ENCODE measurements around the gene CD86.

The CD86 gene

DNA sequence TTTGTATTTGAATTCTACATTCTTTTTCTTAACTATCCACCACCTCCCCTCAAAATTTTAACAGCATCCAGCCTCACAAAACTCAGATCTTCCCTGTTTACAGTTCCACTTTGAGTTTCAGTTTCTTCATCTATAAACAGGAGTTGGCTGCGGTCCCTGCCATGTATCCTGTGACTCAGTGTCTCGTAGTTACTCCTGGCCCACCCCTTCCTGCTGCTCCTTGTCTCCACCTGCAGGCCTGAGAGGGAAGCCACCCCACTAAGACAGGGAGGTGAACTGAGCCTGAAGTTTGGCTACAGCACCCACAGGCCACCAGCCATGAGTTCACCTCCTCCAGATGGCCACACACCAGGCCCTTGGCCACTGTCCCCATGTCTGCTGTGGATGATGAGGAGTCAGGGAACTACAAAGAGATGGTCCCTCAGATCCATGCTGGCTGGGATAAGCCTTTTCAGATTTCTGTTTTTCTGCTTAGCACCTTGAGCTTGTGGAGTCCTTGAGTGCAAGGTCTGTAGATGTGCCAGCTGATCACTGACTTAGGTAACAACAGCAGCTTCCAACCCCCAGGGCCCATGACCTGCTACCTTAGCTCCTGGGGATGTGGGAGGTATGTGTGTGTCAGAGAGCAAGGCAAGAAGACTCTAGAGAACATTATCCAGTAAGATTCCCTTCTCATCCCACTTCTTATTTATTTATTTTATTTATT lies 37.5 kb downstream of the CD86 start:
- no peak for DNase-seq (ENCODE audit: low read depth)

DNA sequence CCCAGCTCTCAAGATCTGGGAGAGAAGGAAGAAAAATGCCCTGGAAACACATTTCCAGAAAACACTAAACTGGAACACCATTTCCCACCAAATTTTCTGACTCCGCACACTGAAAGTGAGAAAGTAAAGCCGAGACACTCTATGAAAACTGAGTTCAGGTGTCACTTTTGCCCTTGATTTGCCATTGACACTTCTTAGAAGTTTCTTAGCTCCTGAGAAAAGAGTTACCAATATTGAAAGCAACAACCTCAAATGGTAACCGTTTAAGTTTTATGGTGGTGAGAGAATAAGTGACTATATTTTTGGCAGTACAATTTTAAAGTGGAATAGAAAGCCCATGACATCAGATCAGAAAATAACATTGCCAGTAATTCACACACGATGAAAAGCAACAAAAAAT lies 39.0 kb downstream of the CD86 start:
- DNase-seq (ENCODE audit: low read depth): no peak

DNA sequence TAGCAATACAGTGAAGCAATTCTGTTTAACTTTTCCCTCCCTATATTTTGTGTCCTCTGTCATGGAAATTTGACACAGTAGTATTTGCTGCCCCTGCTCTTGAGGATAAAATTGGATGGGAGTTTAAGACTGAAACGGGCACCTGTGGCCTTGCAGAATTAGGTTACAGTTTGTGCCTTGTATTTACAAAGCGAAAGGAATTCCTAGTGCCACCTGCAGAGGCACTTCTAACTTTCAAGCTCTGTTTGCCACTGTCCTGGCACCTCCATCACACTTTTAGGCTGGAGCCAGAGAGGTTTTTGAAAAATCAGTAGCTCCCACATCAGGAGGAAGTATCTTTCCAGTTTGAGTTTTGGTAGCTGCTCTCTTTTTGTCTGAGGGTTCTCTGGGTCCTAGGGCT lies 39.5 kb downstream of the CD86 start:
- DNase-seq (ENCODE audit: low read depth): no peak

DNA sequence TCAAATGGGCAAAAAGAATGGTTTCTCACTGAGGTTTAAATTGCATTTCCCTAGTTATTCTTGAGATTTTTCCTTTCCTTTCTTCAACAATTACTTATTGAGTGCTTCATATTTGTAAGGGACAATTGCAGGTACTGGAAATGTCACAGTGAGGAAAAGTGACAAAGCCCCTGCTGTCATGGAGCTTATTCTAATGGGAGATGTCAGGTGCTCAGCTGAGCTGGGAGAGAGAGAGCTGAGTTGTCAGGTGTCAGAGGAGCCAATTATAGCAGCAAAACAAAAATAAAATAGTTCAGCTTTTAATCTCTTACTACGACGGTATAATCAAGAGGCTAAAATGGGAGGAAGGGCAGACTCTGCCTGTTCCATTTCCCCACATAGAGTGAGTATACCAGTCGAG lies 42.0 kb downstream of the CD86 start:
- no peak for DNase-seq (ENCODE audit: low read depth)

DNA sequence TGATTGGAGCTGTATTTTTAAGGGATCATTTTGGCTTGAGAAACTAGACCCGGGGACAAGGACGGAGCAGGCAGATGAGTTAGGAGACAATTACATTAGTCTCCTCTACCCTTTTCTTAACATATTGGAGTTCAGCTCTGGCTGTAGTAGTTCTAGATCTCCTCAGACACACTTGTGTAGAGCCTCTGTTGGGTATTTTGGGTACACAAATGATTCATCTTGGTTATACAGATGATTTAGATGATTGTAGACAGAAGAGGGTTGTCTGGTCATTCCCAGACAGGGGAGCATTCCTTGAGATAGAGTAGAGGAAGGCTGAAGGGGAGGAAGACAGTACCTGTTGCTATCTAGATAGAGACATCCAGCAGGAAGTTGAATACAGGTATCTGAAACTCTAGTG lies 43.4 kb downstream of the CD86 start:
- DNase-seq (ENCODE audit: low read depth): no peak

DNA sequence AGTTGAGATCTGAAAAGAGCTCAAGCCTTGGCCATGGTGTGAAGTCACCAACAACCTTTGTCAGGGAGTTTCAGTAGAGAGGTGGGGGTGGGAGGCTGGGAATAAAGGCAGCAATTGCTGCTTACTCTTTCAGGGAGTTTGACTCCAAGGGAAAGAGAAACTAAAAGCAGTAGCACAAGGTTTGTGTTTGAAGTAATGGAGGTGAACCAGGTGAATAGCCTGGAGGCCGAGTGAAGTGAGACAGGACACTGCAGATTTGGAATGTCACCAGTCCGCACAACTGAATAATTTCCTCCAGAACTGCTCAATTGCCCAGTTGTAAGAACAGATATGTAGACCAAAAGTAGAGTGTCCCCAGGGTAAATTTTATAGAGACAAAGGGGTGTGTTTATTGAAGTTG lies 44.1 kb downstream of the CD86 start:
- DNase-seq (ENCODE audit: low read depth): no peak

DNA sequence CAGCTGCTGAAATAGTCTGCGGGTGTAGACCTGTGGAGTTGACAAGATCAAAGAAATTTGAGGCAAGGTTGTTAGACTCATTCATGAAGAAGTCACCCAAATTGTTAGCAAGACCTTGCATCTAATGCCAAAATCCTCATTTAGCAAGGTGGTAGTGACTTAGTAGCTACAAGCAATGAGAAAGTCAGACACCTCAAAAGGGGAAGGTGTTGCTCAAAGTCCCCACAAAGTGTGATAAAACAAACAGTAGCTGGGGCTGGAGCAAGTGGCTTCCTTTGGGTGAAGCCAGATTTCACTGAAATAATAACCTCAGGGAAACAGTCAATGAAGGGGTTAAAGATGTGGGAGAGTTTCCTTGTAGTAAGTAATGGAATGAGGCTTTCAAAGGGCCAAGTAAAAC lies 44.9 kb downstream of the CD86 start:
- DNase-seq (ENCODE audit: low read depth): no peak

DNA sequence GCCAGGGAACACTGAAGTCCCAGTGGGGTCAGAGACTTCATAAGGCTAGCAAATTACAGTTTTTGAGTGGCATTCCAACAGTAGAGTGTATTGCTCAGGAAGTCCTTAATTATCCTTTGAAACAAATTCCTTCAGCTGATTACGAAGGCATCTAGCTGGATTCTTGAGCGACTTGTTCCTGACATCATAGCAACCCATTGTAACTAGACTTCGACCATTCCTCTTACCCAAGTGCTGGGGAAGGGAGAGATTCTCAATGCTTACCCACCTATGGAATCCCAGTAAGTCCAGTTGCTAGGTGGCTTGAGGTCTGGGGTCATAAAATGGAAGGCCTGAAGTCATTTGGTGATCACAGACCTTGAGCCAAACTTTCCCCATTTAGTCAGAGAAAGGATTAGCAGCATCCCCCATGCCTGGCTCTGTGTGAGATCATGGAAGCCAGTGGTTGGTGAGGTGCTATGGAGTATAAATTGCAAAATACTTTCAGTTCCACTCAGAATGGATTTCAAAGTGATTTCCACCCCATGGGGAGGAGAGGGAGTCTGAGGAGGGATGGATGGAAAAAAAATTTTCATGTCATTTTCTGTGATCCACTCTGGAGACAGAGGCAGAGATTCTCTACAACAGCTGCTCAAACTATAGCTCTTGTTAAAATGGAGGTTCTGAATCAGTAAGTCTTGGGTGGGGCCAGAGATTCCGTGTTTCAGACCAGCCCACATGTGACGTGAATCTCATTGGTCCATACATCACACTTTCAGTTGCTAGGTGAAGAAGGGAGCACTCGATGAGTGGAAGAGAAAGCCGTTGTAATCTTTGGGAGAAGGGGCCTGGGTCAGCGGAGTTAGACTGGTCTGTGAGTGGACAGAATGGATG lies 45.7 kb downstream of the CD86 start:
- DNase-seq (ENCODE audit: low read depth): no peak

DNA sequence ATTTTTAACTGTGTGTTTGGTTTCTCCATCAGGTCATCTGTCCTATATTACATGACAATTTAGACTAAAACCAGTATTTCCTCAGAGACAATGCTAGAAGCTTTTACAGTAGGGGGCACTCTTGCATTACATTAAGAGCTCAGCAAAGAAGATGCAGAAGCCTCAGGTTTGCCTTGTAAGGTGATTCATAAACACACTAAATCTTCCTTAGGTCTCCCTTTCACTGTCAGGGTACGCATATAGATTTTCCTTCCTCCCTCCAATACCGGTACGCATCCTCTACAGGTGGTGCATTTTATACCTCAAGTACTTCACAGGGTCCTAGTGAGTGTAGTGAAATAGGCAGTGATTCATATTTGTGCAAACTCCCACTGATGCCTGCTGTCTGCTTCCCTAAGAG lies 46.5 kb downstream of the CD86 start:
- peak; percentile 11 for DNase-seq (ENCODE audit: low read depth)

DNA sequence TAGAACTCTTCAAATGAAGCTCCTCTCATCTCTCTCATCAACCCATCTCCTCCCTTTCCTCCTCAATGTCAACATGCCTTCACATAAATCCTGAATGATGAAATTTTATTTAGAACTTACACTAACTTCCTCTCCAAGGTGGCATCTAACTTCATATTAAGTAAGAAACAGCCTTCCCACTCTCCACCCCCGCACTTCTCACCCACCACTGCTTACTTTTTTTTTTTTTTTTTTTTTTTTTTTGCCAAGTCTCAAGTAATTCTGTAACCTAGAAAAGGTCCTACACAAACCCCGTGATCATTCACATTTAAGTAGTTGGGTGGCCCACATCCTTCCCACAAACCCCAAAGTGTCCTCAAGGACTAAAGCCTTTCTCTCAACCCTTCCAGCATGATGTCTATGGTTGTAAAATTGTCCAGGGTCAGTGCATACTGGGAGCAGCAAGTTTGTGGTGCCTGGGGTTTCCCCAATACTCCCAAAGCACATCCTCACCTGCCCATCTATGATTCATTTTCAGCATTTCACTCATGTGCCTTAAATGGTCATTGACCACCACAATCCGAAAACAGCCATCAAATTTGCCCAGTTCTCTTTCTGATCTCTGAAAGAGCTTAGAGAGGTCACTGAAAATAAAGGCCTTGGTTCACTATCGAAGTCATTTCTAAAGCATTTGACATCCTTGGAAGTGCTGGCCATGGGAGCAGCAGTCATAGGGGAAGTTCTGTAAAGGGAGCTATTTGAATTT lies 47.2 kb downstream of the CD86 start:
- no peak for DNase-seq (ENCODE audit: low read depth)

DNA sequence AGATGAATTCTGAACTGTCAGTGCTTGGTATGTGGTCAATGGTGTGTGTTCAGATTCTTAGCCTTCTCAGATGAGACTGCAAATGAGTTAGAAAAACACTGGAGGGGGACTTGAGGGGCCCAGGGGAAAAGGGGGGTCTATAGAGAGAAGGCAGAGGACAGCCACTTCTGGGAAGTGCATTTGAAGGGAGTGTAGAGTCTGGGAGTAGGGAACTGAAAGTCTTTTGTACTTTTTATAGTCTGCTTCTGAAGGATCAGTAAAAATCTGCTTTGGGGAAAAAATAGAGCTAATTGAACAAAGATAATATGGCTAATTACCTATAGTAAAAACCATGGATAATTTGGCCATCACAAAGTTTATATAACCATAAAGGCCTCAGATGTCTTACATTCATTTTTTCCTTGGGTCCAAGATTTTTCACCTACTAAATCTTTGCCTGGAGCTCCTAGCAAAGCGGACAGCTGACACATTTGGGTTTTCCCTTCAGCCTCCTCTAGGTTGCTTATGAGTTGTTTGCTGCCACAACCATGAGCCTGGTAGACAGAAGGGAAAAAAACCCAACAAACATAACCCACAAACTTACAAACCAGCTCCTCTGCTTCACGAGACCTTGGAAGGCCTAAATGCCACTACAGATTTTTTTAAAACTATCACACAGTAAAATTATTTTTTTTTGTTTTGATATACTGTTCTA lies 48.8 kb downstream of the CD86 start:
- DNase-seq (ENCODE audit: low read depth): no peak

DNA sequence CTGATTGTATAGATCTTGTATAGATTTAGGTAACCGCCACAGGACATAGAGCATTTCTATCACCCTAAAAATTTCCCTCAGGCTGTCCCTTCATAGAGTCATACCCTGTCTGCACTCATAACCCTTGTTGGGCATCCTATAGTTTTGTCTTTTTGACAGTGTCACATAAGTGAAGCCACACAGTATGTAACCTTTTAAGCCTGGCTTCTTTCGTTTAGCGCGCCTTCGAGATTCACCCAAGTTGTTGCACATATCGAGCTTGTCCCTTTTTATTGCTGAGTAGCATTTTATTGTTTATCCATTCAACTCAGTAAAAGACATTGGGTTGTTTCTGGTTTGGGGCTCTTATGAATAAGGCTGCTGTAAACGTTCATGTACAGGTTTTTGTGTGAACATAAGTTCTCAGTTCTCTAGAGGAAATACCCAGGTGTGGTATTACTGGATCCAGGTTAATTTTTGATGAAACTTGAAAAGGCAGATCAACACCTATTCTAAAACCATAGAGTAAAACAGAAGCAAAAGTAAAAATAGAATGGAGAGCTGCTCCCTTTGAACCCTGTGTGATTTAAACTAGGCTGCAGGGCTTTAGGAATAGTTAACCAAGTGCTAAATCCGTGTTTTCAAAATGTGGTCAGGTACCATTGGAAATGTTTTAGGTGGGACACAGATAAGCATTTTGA lies 49.5 kb downstream of the CD86 start:
- DNase-seq (ENCODE audit: low read depth): no peak

DNA sequence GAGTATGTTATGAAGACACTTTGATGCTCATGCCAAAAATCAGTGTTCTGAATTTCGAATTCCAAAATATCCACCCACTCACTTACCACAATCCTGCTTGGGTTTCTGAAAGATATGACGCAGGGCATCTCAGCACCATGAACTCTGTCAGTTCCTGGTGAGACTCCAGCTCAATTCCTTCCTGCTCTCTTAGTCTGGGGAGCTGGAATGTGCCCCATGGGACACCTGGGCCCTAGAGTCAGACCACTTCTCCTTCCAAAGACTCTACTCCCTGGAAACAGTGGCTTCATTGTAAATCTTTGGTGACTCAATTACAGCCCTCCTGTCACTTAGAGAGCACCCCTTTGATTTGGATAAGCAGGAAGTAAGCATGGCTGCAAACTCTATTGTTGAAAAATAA lies 50.5 kb downstream of the CD86 start:
- DNase-seq (ENCODE audit: low read depth): no peak

DNA sequence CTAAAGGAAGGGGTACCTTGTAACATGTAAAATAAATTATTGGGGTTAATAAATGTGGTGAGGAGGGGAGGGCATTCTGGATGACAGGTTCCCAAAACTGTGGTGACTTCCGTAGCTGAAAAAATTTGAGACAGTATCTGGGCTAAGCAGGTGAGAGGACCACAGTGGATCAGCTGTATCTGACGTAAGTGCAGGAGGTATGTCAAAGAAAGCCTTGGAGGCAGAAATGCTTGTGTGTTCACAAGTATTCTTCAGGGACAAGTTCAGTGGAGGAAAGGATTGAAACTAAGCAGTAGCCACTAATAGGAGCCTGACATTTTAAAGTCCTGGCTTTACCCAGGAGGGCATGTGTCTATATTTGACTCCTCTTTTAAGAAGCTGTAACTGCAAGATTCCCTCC lies 52.0 kb downstream of the CD86 start:
- no peak for DNase-seq (ENCODE audit: low read depth)

DNA sequence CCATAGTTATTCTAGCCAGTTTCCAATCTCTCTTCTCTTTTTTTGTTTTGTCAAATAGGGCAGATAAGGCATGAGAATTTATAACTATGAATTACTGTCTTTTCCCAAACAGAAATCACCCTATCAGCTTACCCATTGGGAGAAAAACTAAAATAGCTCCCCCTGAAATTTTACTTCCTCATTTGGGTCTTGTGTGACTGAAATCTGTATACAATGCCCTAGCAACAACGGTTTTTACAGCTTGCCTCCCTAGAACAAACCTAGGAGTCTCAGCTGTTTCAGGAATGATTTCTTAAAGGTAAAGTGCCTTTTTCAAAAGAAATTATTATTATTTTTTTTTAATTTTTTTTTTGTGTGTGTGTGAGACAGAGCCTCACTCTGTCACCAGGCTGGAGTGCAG lies 56.8 kb downstream of the CD86 start:
- DNase-seq (ENCODE audit: low read depth): no peak

DNA sequence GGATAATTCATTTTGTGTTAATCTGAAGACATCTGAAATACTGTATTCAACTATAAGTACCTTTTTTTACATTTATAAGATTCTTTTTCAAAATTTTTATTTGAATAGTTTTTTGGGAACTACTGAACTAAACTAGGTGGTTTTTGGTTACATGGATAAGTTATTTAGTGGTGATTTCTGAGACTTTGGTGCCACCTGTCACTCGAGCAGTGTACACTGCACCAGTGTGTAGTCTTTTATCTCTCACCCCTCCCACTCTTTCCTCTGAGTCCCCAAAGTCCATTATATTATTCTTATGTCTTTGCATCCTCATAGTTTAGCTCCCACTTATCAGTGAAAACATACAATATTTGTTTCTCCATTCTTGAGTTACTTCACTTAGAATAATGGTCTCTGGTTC lies 57.6 kb downstream of the CD86 start:
- no peak for DNase-seq (ENCODE audit: low read depth)

DNA sequence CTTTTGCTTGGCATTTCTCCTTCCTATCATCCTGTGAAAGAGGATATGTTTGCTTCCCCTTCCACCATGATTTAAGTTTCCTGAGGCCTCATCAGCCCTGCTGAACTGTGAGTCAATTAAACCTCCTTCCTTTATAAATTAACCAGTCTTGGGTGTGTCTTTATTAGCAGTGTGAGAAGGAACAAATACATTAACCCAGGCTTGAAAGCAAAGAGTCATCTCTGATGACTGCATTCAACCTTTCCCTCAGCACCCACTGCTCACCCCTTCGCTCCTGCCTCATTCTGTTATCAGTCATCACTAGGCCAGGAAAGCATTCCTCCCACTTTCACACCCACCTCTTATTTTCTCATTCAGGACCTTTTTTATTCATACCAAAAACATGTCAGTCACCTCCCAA lies 68.7 kb downstream of the CD86 start:
- DNase-seq (ENCODE audit: low read depth): no peak

DNA sequence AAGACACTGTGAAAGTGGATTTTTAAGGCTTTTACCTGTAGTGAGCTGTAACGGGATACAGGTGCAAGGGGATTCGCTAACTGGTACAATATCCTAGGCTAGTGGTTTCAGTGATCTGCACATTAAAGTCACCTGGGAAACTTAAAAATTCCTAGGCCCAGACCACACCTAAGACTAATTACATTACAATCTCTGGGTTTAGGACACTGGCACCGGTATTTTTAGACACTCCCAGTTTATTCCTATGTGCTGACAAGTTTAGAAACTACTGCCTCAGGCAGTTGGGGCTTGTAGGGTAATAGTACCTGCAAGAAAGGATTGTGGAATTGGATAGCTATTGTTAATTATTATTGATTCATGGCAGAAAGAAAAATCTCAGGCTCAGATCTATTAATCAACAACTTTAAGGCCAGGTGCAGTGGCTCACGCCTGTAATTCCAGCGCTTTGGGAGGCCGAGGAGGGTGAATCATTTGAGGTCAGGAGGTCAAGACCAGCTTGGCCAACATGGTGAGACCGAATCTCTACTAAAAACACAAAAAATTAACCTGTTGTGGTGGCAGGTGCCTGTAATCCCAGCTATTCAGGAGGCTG lies 77.9 kb downstream of the CD86 start:
- no peak for DNase-seq (ENCODE audit: low read depth)

DNA sequence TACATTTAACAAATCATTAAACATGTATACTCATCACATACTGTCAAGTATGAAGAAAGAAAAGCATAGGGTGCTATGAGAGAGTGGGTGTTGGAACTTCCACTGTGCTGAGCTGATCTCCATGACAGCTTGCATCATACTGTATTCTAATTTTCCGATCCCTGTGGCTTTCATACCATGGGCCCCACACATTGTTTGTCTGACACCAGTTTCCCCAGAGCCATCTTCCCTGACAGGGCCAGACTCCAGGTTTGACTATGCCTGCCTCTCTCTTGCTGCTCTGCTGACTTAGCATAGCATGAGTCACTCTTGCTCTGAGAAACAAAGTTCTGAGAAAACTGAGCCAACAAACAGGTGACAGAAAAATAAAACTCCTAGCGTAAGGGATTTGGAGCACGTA lies 91.3 kb downstream of the CD86 start:
- no peak for DNase-seq (ENCODE audit: low read depth)

DNA sequence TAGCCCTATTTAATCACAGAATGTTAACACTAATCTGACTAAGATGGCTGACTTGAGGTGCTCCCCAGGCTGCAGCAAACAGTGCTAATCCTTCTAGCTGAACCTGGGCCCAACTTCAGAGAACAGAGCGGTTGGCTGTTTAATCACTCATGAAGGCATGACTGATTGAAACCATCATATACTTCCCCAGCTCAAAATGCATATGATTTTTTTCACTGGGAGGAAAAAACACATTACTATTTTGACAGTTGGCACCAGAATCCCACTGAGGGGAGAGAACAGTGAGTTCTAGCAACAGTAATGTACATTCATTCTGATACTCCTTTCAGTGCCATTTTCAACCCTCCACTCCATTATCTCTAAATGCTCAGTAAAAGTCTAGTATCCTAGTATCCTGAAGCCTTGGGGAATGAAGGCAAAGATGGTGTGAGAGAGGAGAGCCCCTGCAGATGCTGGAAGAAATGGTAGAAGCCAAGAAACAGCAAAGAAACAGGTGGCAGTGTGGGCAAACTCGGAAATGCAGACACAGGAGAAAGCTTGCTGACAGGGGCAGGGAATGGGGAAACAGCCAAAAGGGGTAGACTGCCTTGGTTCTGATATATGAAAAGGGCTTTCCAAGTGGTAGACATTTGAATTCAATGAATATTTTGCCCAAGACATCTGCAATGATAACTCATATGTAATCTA lies 93.9 kb downstream of the CD86 start:
- DNase-seq (ENCODE audit: low read depth): no peak

DNA sequence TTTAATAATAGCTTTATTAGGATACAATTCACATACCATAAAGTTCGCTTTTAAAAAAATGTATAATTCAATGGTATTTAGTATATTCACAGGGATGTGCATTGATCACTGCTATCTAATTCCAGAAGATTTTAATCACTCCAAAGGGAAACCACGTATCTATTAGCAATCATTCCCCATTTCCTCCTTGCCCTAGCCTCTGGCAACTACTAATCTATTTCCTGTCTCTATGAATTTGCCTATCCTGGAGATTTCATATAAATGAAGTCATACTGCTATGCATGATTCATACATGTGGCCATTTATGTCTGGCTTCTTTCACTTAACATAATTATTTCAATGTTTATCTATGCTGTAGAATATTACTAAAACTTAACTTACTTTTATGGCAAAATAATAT lies 96.3 kb downstream of the CD86 start:
- no peak for DNase-seq (ENCODE audit: low read depth)
